HEK293 (cell line): ENCODE measurements around the gene KIF20A.

Source experiments
- BCL6B ChIP-seq: fragments of 450-650 bp; formaldehyde crosslinking; IDR thresholded peaks from 2 replicates; pipeline ENCODE4 v1.5.1; 2017; ENCODE audit warnings: missing biosample characterization, missing genetic modification characterization
- EGR2 ChIP-seq: fragments of 450-650 bp; formaldehyde crosslinking; IDR thresholded peaks from 2 replicates; pipeline ENCODE4 v1.5.1; 2016; ENCODE audit warnings: low read depth, missing biosample characterization, missing genetic modification characterization
- ELK4 ChIP-seq: IDR thresholded peaks from 2 replicates; pipeline ENCODE4 v1.6.1; 2011; ENCODE audit warnings: mild to moderate bottlenecking, low read depth, low read length, borderline replicate concordance
- GFI1B ChIP-seq: fragments of 450-650 bp; formaldehyde crosslinking; IDR thresholded peaks from 2 replicates; pipeline ENCODE4 v1.5.1; 2016; ENCODE audit warnings: missing biosample characterization, missing genetic modification characterization
- HOXD13 ChIP-seq: sonication (generic); formaldehyde crosslinking; IDR thresholded peaks from 2 replicates; pipeline ENCODE4 v1.8.0; 2022; ENCODE audit warnings: missing genetic modification reagents, borderline replicate concordance
- OSR2 ChIP-seq: fragments of 450-650 bp; formaldehyde crosslinking; IDR thresholded peaks from 2 replicates; pipeline ENCODE4 v1.5.1; 2016; ENCODE audit warnings: missing biosample characterization, missing genetic modification characterization
- PBX3 ChIP-seq: sonication (generic); formaldehyde crosslinking; IDR thresholded peaks from 2 replicates; pipeline ENCODE4 v1.8.1; 2022; ENCODE audit warnings: mild to moderate bottlenecking, moderate library complexity, missing genetic modification reagents
- PRDM10 ChIP-seq: fragments of 450-650 bp; formaldehyde crosslinking; IDR thresholded peaks from 2 replicates; pipeline ENCODE4 v1.5.1; 2016; ENCODE audit warnings: missing biosample characterization, missing genetic modification characterization
- SP2 ChIP-seq: fragments of 450-650 bp; formaldehyde crosslinking; IDR thresholded peaks from 2 replicates; pipeline ENCODE4 v1.5.1; 2016; ENCODE audit warnings: missing biosample characterization, missing genetic modification characterization
- TCF7L2 ChIP-seq: IDR thresholded peaks from 2 replicates; pipeline ENCODE4 v1.6.1; 2011; ENCODE audit warnings: low read depth, mild to moderate bottlenecking, inconsistent platforms, low read length, moderate library complexity, borderline replicate concordance
- ZBTB8A ChIP-seq: fragments of 450-650 bp; formaldehyde crosslinking; IDR thresholded peaks from 2 replicates; pipeline ENCODE4 v1.5.1; 2016; ENCODE audit warnings: missing biosample characterization, missing genetic modification characterization
- ZFP41 ChIP-seq: fragments of 450-650 bp; formaldehyde crosslinking; IDR thresholded peaks from 2 replicates; pipeline ENCODE4 v1.5.1; 2016; ENCODE audit warnings: missing biosample characterization, missing genetic modification characterization, borderline replicate concordance
- ZNF133 ChIP-seq: fragments of 450-650 bp; formaldehyde crosslinking; IDR thresholded peaks from 2 replicates; pipeline ENCODE4 v1.5.1; 2016; ENCODE audit warnings: missing biosample characterization, missing genetic modification characterization
- ZNF140 ChIP-seq: fragments of 450-650 bp; formaldehyde crosslinking; IDR thresholded peaks from 2 replicates; pipeline ENCODE4 v1.5.1; 2016; ENCODE audit warnings: missing biosample characterization, missing genetic modification characterization
- ZNF202 ChIP-seq: fragments of 450-650 bp; formaldehyde crosslinking; IDR thresholded peaks from 2 replicates; pipeline ENCODE4 v1.5.1; 2016; ENCODE audit warnings: missing biosample characterization, missing genetic modification characterization, borderline replicate concordance
- ZNF214 ChIP-seq: fragments of 450-650 bp; formaldehyde crosslinking; IDR thresholded peaks from 2 replicates; pipeline ENCODE4 v1.5.1; 2017; ENCODE audit warnings: missing biosample characterization, mild to moderate bottlenecking, missing genetic modification characterization, borderline replicate concordance
- ZNF221 ChIP-seq: fragments of 450-650 bp; formaldehyde crosslinking; IDR thresholded peaks from 2 replicates; pipeline ENCODE4 v1.5.1; 2017; ENCODE audit warnings: missing biosample characterization, missing genetic modification characterization, borderline replicate concordance
- ZNF311 ChIP-seq: fragments of 450-650 bp; formaldehyde crosslinking; IDR thresholded peaks from 2 replicates; pipeline ENCODE4 v1.5.1; 2017; ENCODE audit warnings: missing biosample characterization, missing genetic modification characterization, borderline replicate concordance
- ZNF362 ChIP-seq: fragments of 450-650 bp; formaldehyde crosslinking; IDR thresholded peaks from 2 replicates; pipeline ENCODE4 v1.5.1; 2016; ENCODE audit warnings: missing biosample characterization, missing genetic modification characterization
- ZNF416 ChIP-seq: fragments of 450-650 bp; formaldehyde crosslinking; IDR thresholded peaks from 2 replicates; pipeline ENCODE4 v1.5.1; 2016; ENCODE audit warnings: missing biosample characterization, missing genetic modification characterization
- ZNF426 ChIP-seq: fragments of 450-650 bp; formaldehyde crosslinking; IDR thresholded peaks from 2 replicates; pipeline ENCODE4 v1.5.1; 2017; ENCODE audit warnings: missing biosample characterization, missing genetic modification characterization, mild to moderate bottlenecking, inconsistent platforms, moderate library complexity
- ZNF473 ChIP-seq: fragments of 450-650 bp; formaldehyde crosslinking; IDR thresholded peaks from 2 replicates; pipeline ENCODE4 v1.5.1; 2017; ENCODE audit warnings: missing biosample characterization, missing genetic modification characterization
- ZNF561 ChIP-seq: fragments of 450-650 bp; IDR thresholded peaks from 2 replicates; pipeline ENCODE4 v1.5.1; 2018; ENCODE audit warnings: missing biosample characterization, missing genetic modification characterization, borderline replicate concordance
- ZNF600 ChIP-seq: fragments of 450-650 bp; formaldehyde crosslinking; IDR thresholded peaks from 2 replicates; pipeline ENCODE4 v1.5.1; 2016; ENCODE audit warnings: missing biosample characterization, missing genetic modification characterization
- ZNF629 ChIP-seq: fragments of 450-650 bp; formaldehyde crosslinking; IDR thresholded peaks from 2 replicates; pipeline ENCODE4 v1.5.1; 2017; ENCODE audit warnings: missing biosample characterization, missing genetic modification characterization
- ZNF658 ChIP-seq: fragments of 450-650 bp; formaldehyde crosslinking; IDR thresholded peaks from 2 replicates; pipeline ENCODE4; 2016; ENCODE audit warnings: missing biosample characterization, missing genetic modification characterization
- ZNF704 ChIP-seq: fragments of 450-650 bp; formaldehyde crosslinking; IDR thresholded peaks from 2 replicates; pipeline ENCODE4 v1.5.1; 2016; ENCODE audit warnings: missing biosample characterization, missing genetic modification characterization
- ZNF791 ChIP-seq: fragments of 450-650 bp; formaldehyde crosslinking; IDR thresholded peaks from 2 replicates; pipeline ENCODE4 v1.5.1; 2016; ENCODE audit warnings: missing biosample characterization, missing genetic modification characterization
- ZSCAN18 ChIP-seq: fragments of 450-650 bp; formaldehyde crosslinking; IDR thresholded peaks from 2 replicates; pipeline ENCODE4 v1.5.1; 2016; ENCODE audit warnings: missing biosample characterization, missing genetic modification characterization

The KIF20A gene

GRCh38 chr5:138179277-138179857, 455 bp downstream of the KIF20A start (continued):
- TF ChIP-seq ZNF311 (tag by site-specific recombination), result no peak
- TF ChIP-seq ZNF791 (tag by site-specific recombination), result no peak
- TF ChIP-seq ZBTB8A (tag by site-specific recombination), result peak; percentile 91
- TF ChIP-seq ZNF600 (tag by site-specific recombination), result peak; percentile 5; the same call in 1 of the 2 replicates
- no peak for TF ChIP-seq ZSCAN18
- no peak for TF ChIP-seq PRDM10 (tag by site-specific recombination)
- TF ChIP-seq ZNF362 (tag by site-specific recombination), result no peak
- TF ChIP-seq ELK4, result no peak
- no peak for TF ChIP-seq ZNF561 (tag by site-specific recombination)
- no peak for TF ChIP-seq ZNF629
- no peak for TF ChIP-seq ZNF202 (tag by site-specific recombination)
- TF ChIP-seq GFI1B (tag by site-specific recombination), result no peak
- TF ChIP-seq PBX3, result no peak; the same call in 1 of the 2 replicates
- TF ChIP-seq TCF7L2, result no peak
- TF ChIP-seq SP2 (tag by site-specific recombination), result no peak
- no peak for TF ChIP-seq BCL6B
- no peak for TF ChIP-seq ZNF140 (tag by site-specific recombination)
- no peak for TF ChIP-seq ZNF133 (tag by site-specific recombination)
- no peak for TF ChIP-seq ZNF658 (tag by site-specific recombination)
- TF ChIP-seq HOXD13, result no peak
- TF ChIP-seq ZNF473 (tag by site-specific recombination), result no peak
- TF ChIP-seq ZNF214 (tag by site-specific recombination), result no peak
- TF ChIP-seq ZNF221, result no peak
- TF ChIP-seq EGR2, result no peak
- TF ChIP-seq OSR2, result no peak
- no peak for TF ChIP-seq ZFP41 (tag by site-specific recombination)
- TF ChIP-seq ZNF416, result no peak
- no peak for TF ChIP-seq ZNF426 (tag by site-specific recombination)
- TF ChIP-seq ZNF704 (tag by site-specific recombination), result no peak
